Measurements from ENCODE around the gene RASSF8.

Gene RASSF8

GRCh38 chr12:26122681-26123481 is 164.4 kb downstream of the RASSF8 start:
- peaks cover 21% of the 10 kb centered on the region for H3K27me3 ChIP-seq (ENCODE audit: low read depth, low read length)
- peak overlapping the region; percentile 66 to 87 for H3K4me3 ChIP-seq (ENCODE audit: low read depth in 1 of 2, low read length in 2 of 2)
- H3K9me3 ChIP-seq (ENCODE audit: control insufficient read depth in 1 of 2, low read length in 2 of 2): no peaks in the 10 kb centered on the region
- H3K4me1 ChIP-seq (ENCODE audit: control insufficient read depth in 1 of 2, insufficient read depth in 2 of 2, low read length in 2 of 2): peaks cover 8 to 19% of the 10 kb centered on the region in 2 donors
- H3K27ac ChIP-seq (ENCODE audit: low read length): peak overlapping the region; percentile 82
- no peaks in the 10 kb centered on the region for H3K36me3 ChIP-seq (ENCODE audit: control insufficient read depth in 1 of 2, insufficient read depth in 2 of 2, low read length in 2 of 2)

DNA sequence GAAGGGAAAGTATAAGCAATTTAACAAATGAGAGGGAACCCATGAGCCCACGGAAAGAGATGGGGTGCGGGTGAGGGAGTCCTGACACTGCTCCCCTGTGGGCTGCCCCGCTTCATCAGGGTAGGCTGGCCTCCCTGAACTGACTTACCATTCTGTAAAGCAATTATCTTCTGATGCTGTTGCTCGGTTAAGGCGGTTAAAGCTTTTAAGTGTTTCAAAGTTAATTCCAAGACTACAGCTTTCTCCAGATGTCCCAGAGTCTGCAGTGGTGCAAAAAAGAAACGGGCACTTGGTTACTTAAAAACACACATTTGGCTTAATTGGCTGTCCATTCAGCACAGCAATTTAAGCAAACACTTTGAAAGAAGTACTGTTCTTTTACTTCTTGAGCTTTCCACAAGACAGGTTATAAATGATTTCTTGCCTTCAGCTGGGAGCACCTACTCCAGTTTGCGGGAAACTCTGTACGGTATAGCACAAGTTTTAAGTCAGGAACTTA is 165.0 kb downstream of the RASSF8 start:
- Histone ChIP-seq H3K9me3 (ENCODE audit: control insufficient read depth in 1 of 2, low read length in 2 of 2) (no peaks in the 10 kb centered on the region), H3K27ac (ENCODE audit: low read length) (peak overlapping the region; percentile 82), H3K4me3 (ENCODE audit: low read depth in 1 of 2, low read length in 2 of 2) (peak overlapping the region; percentile 66 to 87), H3K27me3 (ENCODE audit: low read depth, low read length) (peaks cover 21% of the 10 kb centered on the region), H3K4me1 (ENCODE audit: control insufficient read depth in 1 of 2, insufficient read depth in 2 of 2, low read length in 2 of 2) (peaks cover 8 to 19% of the 10 kb centered on the region in 2 donors), H3K36me3 (ENCODE audit: control insufficient read depth in 1 of 2, insufficient read depth in 2 of 2, low read length in 2 of 2) (no peaks in the 10 kb centered on the region)

DNA sequence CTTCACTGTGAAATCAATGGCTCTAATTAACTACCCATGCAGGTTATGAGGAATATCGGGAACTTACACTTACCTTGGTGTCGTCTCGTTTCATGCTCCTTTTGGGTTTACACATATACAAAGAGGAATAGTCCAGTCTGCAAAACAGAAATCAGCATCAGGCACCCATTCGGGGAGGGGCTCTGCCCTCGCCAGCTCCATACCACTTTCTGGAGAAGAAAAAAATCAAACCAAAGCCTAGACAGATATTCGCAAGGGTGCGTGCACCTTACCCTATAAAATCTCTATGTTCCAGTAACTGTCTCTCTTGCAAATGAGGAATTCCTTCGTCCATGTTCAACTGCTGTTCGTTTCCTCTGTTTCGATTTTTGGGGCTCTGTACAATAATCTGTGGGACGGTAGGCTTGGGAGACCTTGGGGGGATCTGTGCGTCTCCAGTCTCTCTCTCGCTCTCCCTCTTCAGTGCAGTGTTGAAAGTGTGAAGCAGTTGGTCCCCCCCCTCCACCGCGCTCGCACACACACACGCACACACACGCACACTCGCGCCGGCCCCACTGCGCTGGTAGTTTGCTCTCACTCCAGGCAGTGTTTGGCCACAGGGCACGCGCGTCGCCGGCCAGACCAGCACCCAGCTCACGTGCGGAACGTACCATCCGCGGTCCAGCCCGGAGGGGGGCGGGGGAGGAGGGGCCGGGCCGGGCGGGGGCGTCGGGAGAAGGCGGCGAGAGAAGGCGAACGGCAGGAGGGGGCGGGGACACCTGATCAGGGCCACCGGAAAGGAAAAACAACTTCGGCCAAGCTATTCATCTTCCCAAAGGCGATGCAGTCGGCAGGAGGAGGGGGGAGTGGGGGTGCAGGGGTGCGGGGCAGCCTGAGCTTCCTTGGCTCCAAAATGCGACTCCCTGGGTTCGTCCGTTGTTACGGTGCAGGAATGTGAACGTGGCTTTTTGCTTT is 166.2 kb downstream of the RASSF8 start, which contains the start of gene BHLHE41:
Gene BHLHE41 (minus strand): TSS at position 592 of the 954 bp plus-strand sequence. CDS start 258 bp downstream, at position 334.
- H3K36me3 ChIP-seq (ENCODE audit: control insufficient read depth in 1 of 2, insufficient read depth in 2 of 2, low read length in 2 of 2): no peaks in the 10 kb centered on the region
- peaks cover 21% of the 10 kb centered on the region for H3K27me3 ChIP-seq (ENCODE audit: low read depth, low read length)
- H3K9me3 ChIP-seq (ENCODE audit: control insufficient read depth in 1 of 2, low read length in 2 of 2): no peaks in the 10 kb centered on the region
- peaks cover 8 to 14% of the 10 kb centered on the region in 2 donors for H3K4me1 ChIP-seq (ENCODE audit: control insufficient read depth in 1 of 2, insufficient read depth in 2 of 2, low read length in 2 of 2)
- H3K27ac ChIP-seq (ENCODE audit: low read length): peak within 1 kb of the TSS; percentile 89
- peak within 1 kb of the TSS; percentile 66 to 87 for H3K4me3 ChIP-seq (ENCODE audit: low read depth in 1 of 2, low read length in 2 of 2)

DNA sequence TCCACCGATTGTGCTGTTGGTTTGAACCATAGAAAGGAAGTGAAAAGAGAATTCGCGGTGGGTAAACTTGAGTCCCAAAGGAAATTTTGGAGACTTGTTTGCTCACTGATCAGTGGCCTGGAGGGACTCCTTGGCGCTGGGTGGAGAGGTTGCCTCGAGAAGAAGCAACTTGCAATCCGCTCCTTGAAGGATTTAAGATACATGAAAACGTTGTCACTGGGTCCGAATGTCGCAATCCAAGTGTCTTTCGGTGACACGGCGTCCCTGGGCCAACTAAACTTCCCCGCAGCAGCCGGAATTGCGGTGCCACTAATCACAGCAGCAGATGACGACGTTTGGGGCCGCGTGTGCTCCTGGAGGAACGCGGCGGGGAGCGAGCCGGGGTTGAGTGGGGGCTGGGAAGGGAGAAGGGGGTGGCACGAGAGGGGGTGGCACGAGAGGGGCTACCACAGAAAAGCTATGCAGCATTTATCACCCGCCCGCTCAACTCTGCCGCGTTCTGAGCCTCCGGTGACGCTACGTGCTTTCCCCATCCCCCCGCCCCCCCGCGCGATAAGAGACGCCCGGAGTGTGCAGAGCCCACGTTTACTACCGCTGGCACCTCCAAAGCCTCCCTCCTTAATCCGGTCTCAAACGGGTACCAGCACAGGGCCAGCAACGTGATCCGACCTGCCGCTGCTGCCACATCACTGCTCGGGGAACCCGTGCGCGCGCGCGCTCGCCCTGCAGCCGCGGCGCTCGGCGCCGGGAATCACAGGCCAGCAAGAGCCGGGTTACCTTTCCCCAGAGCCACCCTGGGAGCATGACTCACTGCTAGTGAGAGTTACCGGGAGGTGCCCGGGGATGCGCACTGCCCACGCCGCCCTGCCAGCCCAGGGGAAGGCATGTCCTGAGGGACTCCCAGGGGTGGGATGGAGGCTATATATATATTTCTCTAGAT is 167.2 kb downstream of the RASSF8 start:
- no peaks in the 10 kb centered on the region for H3K36me3 ChIP-seq (ENCODE audit: control insufficient read depth in 1 of 2, insufficient read depth in 2 of 2, low read length in 2 of 2)
- H3K4me3 ChIP-seq (ENCODE audit: low read depth in 1 of 2, low read length in 2 of 2): peak overlapping the region; percentile 66 to 79
- H3K27ac ChIP-seq (ENCODE audit: low read length): peak overlapping the region; percentile 87
- no peaks in the 10 kb centered on the region for H3K9me3 ChIP-seq (ENCODE audit: control insufficient read depth in 1 of 2, low read length in 2 of 2)
- H3K27me3 ChIP-seq (ENCODE audit: low read depth, low read length): peaks cover 21% of the 10 kb centered on the region
- peaks cover 8 to 11% of the 10 kb centered on the region in 2 donors for H3K4me1 ChIP-seq (ENCODE audit: control insufficient read depth in 1 of 2, insufficient read depth in 2 of 2, low read length in 2 of 2)

DNA sequence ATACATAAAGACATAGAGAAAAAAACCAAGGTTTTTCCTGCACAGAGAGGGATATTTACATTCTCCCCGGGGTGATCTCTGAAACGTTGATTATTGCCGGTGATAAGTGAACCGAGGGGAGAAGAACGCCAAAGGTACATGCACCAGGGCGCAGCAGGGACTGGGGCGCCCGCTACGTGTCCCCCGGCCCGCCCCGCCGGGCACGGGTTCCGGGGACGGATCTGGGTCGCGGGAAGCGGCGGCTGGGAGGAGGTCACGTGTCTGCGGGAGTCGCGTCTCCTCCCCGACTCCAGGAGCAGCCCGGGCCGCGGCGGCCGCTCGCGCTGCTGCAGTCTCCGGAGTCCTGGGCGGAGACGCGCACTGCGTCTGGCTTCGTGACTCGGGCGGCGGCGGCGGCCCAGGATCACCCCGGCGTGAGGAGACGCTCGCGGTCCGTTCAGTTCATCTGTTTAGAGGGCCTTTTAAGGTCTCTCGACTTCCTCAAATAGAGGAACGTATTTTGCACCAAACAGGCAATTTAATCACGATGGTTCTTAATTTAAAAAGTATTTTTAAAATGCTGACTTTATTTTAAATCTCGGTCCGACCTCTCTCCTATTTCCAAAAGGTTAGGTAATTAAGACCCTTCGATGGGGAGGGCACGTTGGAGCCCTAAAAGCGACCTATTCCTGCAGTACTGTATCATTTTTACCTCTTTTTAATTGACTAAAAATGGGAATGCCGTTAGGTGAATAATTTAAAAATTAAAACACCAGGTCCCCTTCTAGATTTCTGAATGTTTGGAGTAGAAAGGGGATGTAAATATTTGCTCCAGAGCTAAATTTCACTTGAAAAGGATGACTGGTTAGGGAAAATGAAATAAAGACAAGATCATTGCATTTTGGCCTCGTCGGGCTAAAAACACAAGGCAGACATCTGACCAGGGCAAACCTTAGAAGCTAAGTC is 168.1 kb downstream of the RASSF8 start:
- H3K27me3 ChIP-seq (ENCODE audit: low read depth, low read length): peaks cover 20% of the 10 kb centered on the region
- H3K9me3 ChIP-seq (ENCODE audit: control insufficient read depth in 1 of 2, low read length in 2 of 2): no peaks in the 10 kb centered on the region
- no peaks in the 10 kb centered on the region for H3K36me3 ChIP-seq (ENCODE audit: control insufficient read depth in 1 of 2, insufficient read depth in 2 of 2, low read length in 2 of 2)
- peak overlapping the region; percentile 87 for H3K27ac ChIP-seq (ENCODE audit: low read length)
- H3K4me1 ChIP-seq (ENCODE audit: control insufficient read depth in 1 of 2, insufficient read depth in 2 of 2, low read length in 2 of 2): peaks cover 6 to 11% of the 10 kb centered on the region in 2 donors
- peak overlapping the region; percentile 66 to 79 for H3K4me3 ChIP-seq (ENCODE audit: low read depth in 1 of 2, low read length in 2 of 2)

DNA sequence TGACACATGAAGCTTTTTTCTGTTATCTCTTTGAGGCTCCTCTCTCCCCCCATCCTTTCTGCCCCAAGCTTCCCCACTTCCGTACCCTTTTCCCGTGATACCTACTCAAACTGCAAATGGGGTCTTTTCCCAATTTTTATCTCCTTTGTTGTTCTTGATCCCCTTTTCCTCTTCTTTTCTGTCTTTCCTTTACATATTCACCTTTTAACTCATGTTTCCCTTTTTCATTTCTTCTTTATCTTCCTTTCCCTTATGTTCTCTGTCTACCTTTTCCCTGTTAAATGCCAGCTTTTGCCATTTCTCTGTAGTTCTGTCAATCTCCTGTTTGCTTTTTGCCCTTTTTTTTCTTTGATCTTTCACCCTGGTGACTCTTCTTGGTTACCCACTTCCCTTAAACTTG is 168.9 kb downstream of the RASSF8 start:
- Histone ChIP-seq H3K27me3 (ENCODE audit: low read depth, low read length) (peaks cover 18% of the 10 kb centered on the region), H3K27ac (ENCODE audit: low read length) (peak overlapping the region; percentile 54), H3K4me1 (ENCODE audit: control insufficient read depth in 1 of 2, insufficient read depth in 2 of 2, low read length in 2 of 2) (peaks cover 4 to 11% of the 10 kb centered on the region in 2 donors), H3K4me3 (ENCODE audit: low read depth in 1 of 2, low read length in 2 of 2) (no peak overlapping the region), H3K36me3 (ENCODE audit: control insufficient read depth in 1 of 2, insufficient read depth in 2 of 2, low read length in 2 of 2) (no peaks in the 10 kb centered on the region), H3K9me3 (ENCODE audit: control insufficient read depth in 1 of 2, low read length in 2 of 2) (no peaks in the 10 kb centered on the region)

DNA sequence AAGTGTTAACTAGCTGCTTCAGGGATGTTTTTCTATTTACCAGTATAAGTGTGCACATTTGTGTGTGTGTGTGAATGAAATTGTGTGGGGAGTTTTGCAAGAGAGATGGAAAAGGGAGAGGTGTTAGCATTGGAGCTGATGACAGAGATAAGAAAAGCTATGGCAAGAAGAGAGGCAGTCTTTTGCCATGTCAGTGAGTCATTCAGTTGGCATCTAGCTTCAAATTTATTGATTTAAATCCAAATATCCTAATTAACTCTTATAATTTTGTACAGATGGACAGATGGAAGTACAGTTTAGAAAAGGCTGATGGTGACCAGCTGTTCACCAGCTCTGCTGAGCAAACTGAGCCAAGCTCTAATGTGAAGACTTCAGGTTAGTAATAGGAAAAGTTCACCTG is 169.7 kb downstream of the RASSF8 start:
- no peaks in the 10 kb centered on the region for H3K36me3 ChIP-seq (ENCODE audit: control insufficient read depth in 1 of 2, insufficient read depth in 2 of 2, low read length in 2 of 2)
- H3K27ac ChIP-seq (ENCODE audit: low read length): no peak overlapping the region
- peaks cover 4 to 11% of the 10 kb centered on the region in 2 donors for H3K4me1 ChIP-seq (ENCODE audit: control insufficient read depth in 1 of 2, insufficient read depth in 2 of 2, low read length in 2 of 2)
- H3K9me3 ChIP-seq (ENCODE audit: control insufficient read depth in 1 of 2, low read length in 2 of 2): no peaks in the 10 kb centered on the region
- H3K4me3 ChIP-seq (ENCODE audit: low read depth in 1 of 2, low read length in 2 of 2): no peak overlapping the region
- H3K27me3 ChIP-seq (ENCODE audit: low read depth, low read length): peaks cover 14% of the 10 kb centered on the region

Measured in muscle layer of duodenum (tissue), 2 donors.